ENCODE results near the gene ARPIN. TPM values are rescaled to one million over a fixed set of nuclear protein-coding genes. Genes with fewer than 3 reads are reported as not detected.

Gene ARPIN
- total RNA-seq, 1 experiment from 2014 or later = 3.5 TPM

GRCh38 chr15:89912674-89913396, at the start of gene ARPIN (continued):
- peak; percentile 58; the same call in 1 of the 2 replicates for TF ChIP-seq MAX (CRISPR knock-in tag; IDR thresholded peaks at IDR 0.05)
- TF ChIP-seq ATF2 (CRISPR knock-in tag; IDR thresholded peaks at IDR 0.05; ENCODE audit: borderline replicate concordance, low read depth) = no peak
- no peak for TF ChIP-seq ZBTB21 (CRISPR knock-in tag; IDR thresholded peaks at IDR 0.05; ENCODE audit: borderline replicate concordance)
- TF ChIP-seq ZNF317 (CRISPR knock-in tag; IDR thresholded peaks at IDR 0.05; ENCODE audit: borderline replicate concordance, low read depth) = 0 out of 2 replicates have a peak, but pooled peaks have one; percentile 20
- no peak for TF ChIP-seq OVOL2 (CRISPR knock-in tag; IDR thresholded peaks at IDR 0.05; ENCODE audit: borderline replicate concordance)
- TF ChIP-seq ZNF232 (CRISPR knock-in tag; IDR thresholded peaks at IDR 0.05) = no peak
- TF ChIP-seq IRF1 (CRISPR knock-in tag; IDR thresholded peaks at IDR 0.05) = no peak
- TF ChIP-seq, protein P1, sequence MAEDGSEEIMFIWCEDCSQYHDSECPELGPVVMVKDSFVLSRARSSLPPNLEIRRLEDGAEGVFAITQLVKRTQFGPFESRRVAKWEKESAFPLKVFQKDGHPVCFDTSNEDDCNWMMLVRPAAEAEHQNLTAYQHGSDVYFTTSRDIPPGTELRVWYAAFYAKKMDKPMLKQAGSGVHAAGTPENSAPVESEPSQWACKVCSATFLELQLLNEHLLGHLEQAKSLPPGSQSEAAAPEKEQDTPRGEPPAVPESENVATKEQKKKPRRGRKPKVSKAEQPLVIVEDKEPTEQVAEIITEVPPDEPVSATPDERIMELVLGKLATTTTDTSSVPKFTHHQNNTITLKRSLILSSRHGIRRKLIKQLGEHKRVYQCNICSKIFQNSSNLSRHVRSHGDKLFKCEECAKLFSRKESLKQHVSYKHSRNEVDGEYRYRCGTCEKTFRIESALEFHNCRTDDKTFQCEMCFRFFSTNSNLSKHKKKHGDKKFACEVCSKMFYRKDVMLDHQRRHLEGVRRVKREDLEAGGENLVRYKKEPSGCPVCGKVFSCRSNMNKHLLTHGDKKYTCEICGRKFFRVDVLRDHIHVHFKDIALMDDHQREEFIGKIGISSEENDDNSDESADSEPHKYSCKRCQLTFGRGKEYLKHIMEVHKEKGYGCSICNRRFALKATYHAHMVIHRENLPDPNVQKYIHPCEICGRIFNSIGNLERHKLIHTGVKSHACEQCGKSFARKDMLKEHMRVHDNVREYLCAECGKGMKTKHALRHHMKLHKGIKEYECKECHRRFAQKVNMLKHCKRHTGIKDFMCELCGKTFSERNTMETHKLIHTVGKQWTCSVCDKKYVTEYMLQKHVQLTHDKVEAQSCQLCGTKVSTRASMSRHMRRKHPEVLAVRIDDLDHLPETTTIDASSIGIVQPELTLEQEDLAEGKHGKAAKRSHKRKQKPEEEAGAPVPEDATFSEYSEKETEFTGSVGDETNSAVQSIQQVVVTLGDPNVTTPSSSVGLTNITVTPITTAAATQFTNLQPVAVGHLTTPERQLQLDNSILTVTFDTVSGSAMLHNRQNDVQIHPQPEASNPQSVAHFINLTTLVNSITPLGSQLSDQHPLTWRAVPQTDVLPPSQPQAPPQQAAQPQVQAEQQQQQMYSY (CRISPR knock-in tag; IDR thresholded peaks at IDR 0.05) = no peak
- no peak for TF ChIP-seq MYBL2 (CRISPR knock-in tag; IDR thresholded peaks at IDR 0.05)
- no peak for TF ChIP-seq ELF4 (CRISPR knock-in tag; IDR thresholded peaks at IDR 0.05; ENCODE audit: low read depth)
- no peak for TF ChIP-seq SMAD4 (CRISPR knock-in tag; IDR thresholded peaks at IDR 0.05)
- no peak for TF ChIP-seq ATF3 (CRISPR knock-in tag; conservative IDR thresholded peaks at IDR 0.05)
- TF ChIP-seq, protein P2, sequence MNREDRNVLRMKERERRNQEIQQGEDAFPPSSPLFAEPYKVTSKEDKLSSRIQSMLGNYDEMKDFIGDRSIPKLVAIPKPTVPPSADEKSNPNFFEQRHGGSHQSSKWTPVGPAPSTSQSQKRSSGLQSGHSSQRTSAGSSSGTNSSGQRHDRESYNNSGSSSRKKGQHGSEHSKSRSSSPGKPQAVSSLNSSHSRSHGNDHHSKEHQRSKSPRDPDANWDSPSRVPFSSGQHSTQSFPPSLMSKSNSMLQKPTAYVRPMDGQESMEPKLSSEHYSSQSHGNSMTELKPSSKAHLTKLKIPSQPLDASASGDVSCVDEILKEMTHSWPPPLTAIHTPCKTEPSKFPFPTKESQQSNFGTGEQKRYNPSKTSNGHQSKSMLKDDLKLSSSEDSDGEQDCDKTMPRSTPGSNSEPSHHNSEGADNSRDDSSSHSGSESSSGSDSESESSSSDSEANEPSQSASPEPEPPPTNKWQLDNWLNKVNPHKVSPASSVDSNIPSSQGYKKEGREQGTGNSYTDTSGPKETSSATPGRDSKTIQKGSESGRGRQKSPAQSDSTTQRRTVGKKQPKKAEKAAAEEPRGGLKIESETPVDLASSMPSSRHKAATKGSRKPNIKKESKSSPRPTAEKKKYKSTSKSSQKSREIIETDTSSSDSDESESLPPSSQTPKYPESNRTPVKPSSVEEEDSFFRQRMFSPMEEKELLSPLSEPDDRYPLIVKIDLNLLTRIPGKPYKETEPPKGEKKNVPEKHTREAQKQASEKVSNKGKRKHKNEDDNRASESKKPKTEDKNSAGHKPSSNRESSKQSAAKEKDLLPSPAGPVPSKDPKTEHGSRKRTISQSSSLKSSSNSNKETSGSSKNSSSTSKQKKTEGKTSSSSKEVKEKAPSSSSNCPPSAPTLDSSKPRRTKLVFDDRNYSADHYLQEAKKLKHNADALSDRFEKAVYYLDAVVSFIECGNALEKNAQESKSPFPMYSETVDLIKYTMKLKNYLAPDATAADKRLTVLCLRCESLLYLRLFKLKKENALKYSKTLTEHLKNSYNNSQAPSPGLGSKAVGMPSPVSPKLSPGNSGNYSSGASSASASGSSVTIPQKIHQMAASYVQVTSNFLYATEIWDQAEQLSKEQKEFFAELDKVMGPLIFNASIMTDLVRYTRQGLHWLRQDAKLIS (CRISPR knock-in tag; IDR thresholded peaks at IDR 0.05; ENCODE audit: borderline replicate concordance) = no peak
- TF ChIP-seq ZNF416 (CRISPR knock-in tag; IDR thresholded peaks at IDR 0.05) = no peak
- no peak; the same call in 1 of the 2 replicates for TF ChIP-seq SP1 (CRISPR knock-in tag; conservative IDR thresholded peaks at IDR 0.05)
- TF ChIP-seq, protein P3, sequence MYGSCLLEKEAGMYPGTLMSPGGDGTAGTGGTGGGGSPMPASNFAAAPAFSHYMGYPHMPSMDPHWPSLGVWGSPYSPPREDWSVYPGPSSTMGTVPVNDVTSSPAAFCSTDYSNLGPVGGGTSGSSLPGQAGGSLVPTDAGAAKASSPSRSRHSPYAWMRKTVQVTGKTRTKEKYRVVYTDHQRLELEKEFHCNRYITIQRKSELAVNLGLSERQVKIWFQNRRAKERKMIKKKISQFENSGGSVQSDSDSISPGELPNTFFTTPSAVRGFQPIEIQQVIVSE (CRISPR knock-in tag; IDR thresholded peaks at IDR 0.05; ENCODE audit: borderline replicate concordance) = no peak
- TF ChIP-seq IRF2 (CRISPR knock-in tag; IDR thresholded peaks at IDR 0.05; ENCODE audit: borderline replicate concordance, low read depth) = no peak
- TF ChIP-seq CREB1 (CRISPR knock-in tag; IDR thresholded peaks at IDR 0.05) = peak; percentile 13; the same call in 1 of the 2 replicates
- TF ChIP-seq SMAD3 (CRISPR knock-in tag; IDR thresholded peaks at IDR 0.05; ENCODE audit: borderline replicate concordance) = peak; percentile 50; the same call in 1 of the 2 replicates
- peak; percentile 86; the same call in 1 of the 2 replicates for TF ChIP-seq HMGXB4 (CRISPR knock-in tag; IDR thresholded peaks at IDR 0.05)
- TF ChIP-seq NFE2L1 (CRISPR knock-in tag; IDR thresholded peaks at IDR 0.05) = no peak
- no peak for TF ChIP-seq PREB (CRISPR knock-in tag; IDR thresholded peaks at IDR 0.05; ENCODE audit: borderline replicate concordance)
- no peak for TF ChIP-seq FOXJ3 (CRISPR knock-in tag; IDR thresholded peaks at IDR 0.05; ENCODE audit: borderline replicate concordance)
- TF ChIP-seq FOXP1 (CRISPR knock-in tag; IDR thresholded peaks at IDR 0.05; ENCODE audit: borderline replicate concordance) = no peak
